NCI-H1694 treated with DMSO at 0.1 percent for 48 hours (cell line): ENCODE data around the gene GOLGA8K.
"Not testable (repeated sequence)": the region's sequence is repeated elsewhere in the genome, so short reads cannot be mapped to it uniquely, and the experiment has no call there.

Experiments used
- DNase-seq: peaks from one replicate; lab custom pipeline; 2025; lab: John Stamatoyannopoulos, UW

Gene GOLGA8K

GRCh38 chr15:32352748-32353147 lies 50.3 kb downstream of the GOLGA8K start:
- not testable (repeated sequence) for DNase-seq

DNA sequence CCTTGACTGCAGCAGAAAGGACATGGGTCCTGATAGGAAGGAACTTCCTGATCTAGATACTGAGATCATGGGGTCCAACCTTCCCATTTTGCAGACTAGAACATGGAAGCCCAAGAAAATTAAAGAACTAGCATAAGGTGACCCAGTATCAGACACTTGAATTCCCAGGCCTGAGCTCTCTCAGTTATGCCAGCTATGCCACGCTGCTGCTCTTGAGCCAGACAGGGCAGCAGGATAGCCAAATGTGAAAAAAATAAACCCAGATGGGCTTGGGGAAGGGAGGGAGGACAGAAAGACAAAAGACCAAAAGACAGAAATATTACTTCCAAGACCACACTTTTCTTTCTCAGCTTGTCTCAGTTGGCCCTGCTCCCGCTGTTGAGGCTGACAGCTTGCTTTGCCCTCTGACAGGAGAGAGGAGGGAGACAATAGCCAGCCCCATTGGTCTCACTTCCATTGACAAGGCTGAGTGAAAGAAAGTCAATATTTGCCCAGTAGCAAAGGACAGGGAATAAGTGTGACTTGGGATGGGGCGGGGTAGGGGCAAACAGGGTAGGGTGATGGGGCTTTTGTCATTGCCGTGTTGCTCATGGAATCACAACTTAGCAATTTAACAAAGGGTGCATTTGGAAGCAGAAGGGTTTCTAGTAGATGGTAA lies 52.4 kb downstream of the GOLGA8K start:
- DNase-seq, result not testable (repeated sequence)

DNA sequence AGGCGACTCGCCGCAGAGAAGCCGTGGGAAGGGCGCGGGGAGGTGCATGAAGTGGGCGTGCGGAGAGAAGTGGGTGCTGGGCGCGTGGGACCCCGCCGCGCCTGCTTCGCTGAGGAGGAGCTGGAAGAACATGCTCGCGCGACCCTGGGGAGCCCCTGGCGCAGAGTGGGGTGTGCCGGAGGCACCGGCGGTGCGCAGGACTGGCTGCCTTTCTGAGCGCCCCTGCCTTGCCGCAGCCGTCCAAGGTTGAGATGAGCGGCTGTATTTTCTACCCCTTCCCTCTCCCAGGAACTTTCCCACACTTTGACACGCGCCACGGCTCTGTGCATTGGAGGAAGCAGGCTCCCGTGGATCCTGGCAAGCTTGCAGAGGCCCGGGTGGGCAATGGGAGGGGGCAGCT lies 56.1 kb downstream of the GOLGA8K start:
- not testable (repeated sequence) for DNase-seq

DNA sequence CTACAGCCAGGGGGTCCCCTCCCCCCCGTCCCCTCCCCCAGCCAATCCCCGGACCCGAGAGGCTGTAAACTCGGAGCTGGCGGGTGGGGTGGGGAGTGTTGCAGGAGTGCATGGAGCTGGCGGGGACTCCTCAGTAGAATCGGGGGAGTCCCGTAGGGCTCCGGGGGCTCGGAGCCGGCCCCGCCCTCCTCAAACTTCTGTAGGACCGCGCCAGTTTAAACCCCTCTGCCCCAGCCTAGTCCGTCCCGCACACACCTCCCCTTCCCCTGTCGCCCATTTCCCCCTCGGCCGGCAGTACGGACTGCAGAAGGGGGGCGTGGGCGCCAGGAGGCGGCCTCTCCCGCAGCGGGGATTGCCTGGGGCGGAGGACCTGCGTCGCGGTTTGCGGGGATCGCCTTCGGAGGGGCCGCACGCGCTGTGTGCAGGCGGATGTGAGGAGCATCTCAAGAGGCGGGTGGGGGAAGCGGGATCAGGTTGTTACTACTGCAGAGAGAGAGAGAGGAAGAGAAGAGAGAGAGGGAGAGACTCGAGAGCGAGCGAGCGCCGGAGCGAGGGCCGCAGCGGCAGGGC lies 57.0 kb downstream of the GOLGA8K start:
- not testable (repeated sequence) for DNase-seq

- DNase-seq, result not testable (repeated sequence)
These were observed 59.2 kb downstream of the GOLGA8K start for GRCh38 chr15:32343921-32344320.
